CD14-positive monocyte (primary cell): Measurements from ENCODE around the gene LRRTM4. TPM values are rescaled to one million over a fixed set of nuclear protein-coding genes. Genes with fewer than 3 reads are reported as not detected.
"Not testable (repeated sequence)": the region's sequence is repeated elsewhere in the genome, so short reads cannot be mapped to it uniquely, and the experiment has no call there.

Experiments
- DNase-seq, 3 donors: peaks; one replicate each; pipeline ENCODE4 v3.0.0-alpha.2; 2011 to 2022
- H2AFZ ChIP-seq: 2 replicates; pipeline ENCODE4 v1.6.0; 2012; ENCODE audit warnings: mild to moderate bottlenecking, low read depth, low read length, inconsistent platforms; ENCODE audit not compliant: insufficient read depth, poor library complexity, severe bottlenecking
- H3K27ac ChIP-seq, 2 donors: 1 replicate in 1 of 2; 2 replicates in 1 of 2; pipeline ENCODE4 v1.5.1; 2012 to 2013; ENCODE audit warnings: low read length in 2 of 2, control low read depth in 1 of 2, inconsistent platforms in 1 of 2, low read depth in 1 of 2, mild to moderate bottlenecking in 1 of 2
- H3K27me3 ChIP-seq, 2 donors: one replicate each; pipeline versions ENCODE4 v1.6.0 to v1.6.1; 2011 to 2013; ENCODE audit warnings: low read length in 2 of 2; ENCODE audit not compliant: control insufficient read depth in 2 of 2, insufficient read depth in 2 of 2
- H3K36me3 ChIP-seq, 2 donors: replicated peaks in 1 of 2; 1 replicate in 1 of 2; 2 replicates in 1 of 2; pipeline versions ENCODE4 v1.5.1 to v1.6.1; 2012 to 2013; ENCODE audit warnings: low read length in 2 of 2, control low read depth in 1 of 2, inconsistent platforms in 1 of 2, mild to moderate bottlenecking in 1 of 2; ENCODE audit not compliant: insufficient read depth in 2 of 2, control insufficient read depth in 1 of 2
- H3K4me1 ChIP-seq, 2 donors: 1 replicate in 1 of 2; 2 replicates in 1 of 2; pipeline versions ENCODE4 v1.5.1 to v1.6.1; 2012 to 2013; ENCODE audit warnings: low read length in 2 of 2, control low read depth in 1 of 2, inconsistent platforms in 1 of 2, mild to moderate bottlenecking in 1 of 2, moderate library complexity in 1 of 2; ENCODE audit not compliant: insufficient read depth in 2 of 2, control insufficient read depth in 1 of 2
- H3K4me2 ChIP-seq: replicated peaks from 2 replicates; pipeline ENCODE3; 2012; ENCODE audit warnings: low read length, moderate library complexity, mild to moderate bottlenecking; ENCODE audit not compliant: poor library complexity, severe bottlenecking; ENCODE audit errors: extremely low read depth
- H3K4me3 ChIP-seq, 3 experiments: fragments of 200-600 bp in 1 of 3; sonication (generic) in 1 of 3; replicated peaks in 1 of 3; 1 replicate in 2 of 3; 2 replicates in 1 of 3; pipeline ENCODE4 v1.5.1; 2011 to 2013; ENCODE audit warnings: low read length in 3 of 3, mild to moderate bottlenecking in 3 of 3, control low read depth in 2 of 3, low read depth in 2 of 3, inconsistent platforms in 1 of 3, moderate library complexity in 1 of 3
- H3K79me2 ChIP-seq: 2 replicates; pipeline ENCODE4 v1.6.0; 2012; ENCODE audit warnings: mild to moderate bottlenecking, control low read depth, inconsistent platforms, low read length, moderate library complexity; ENCODE audit not compliant: insufficient read depth
- H3K9ac ChIP-seq: 2 replicates; pipeline ENCODE4 v1.6.0; 2017; ENCODE audit warnings: low read length, mild to moderate bottlenecking; ENCODE audit not compliant: insufficient read depth, poor library complexity, severe bottlenecking
- H3K9me3 ChIP-seq, 2 donors: replicated peaks in 1 of 2; 1 replicate in 1 of 2; 2 replicates in 1 of 2; pipeline versions ENCODE4 v1.5.1 to v1.6.1; 2012 to 2013; ENCODE audit warnings: low read length in 2 of 2, control low read depth in 1 of 2; ENCODE audit not compliant: control insufficient read depth in 1 of 2, insufficient read depth in 1 of 2
- H4K20me1 ChIP-seq: 2 replicates; pipeline ENCODE4 v1.6.0; 2012; ENCODE audit warnings: mild to moderate bottlenecking, low read length, control low read depth, moderate library complexity; ENCODE audit not compliant: insufficient read depth
- H3K27ac Mint-ChIP-seq, 7 donors: one replicate each; pipeline ENCODE4 v1.8.0; 2020; ENCODE audit warnings: mild to moderate bottlenecking in 7 of 7, mixed read lengths in 7 of 7, moderate library complexity in 6 of 7, inconsistent platforms in 2 of 7
- H3K27me3 Mint-ChIP-seq, 3 donors: one replicate each; pipeline ENCODE4 v1.8.0; 2021 to 2022; ENCODE audit warnings: low read depth in 3 of 3, mild to moderate bottlenecking in 3 of 3, mixed read lengths in 3 of 3, moderate library complexity in 3 of 3, inconsistent platforms in 1 of 3
- H3K36me3 Mint-ChIP-seq, 2 donors: one replicate each; pipeline ENCODE4 v1.8.0; 2020; ENCODE audit warnings: mixed read lengths in 2 of 2, inconsistent platforms in 1 of 2, mild to moderate bottlenecking in 1 of 2
- H3K4me1 Mint-ChIP-seq: one replicate; pipeline ENCODE4 v1.8.0; 2020; ENCODE audit warnings: mild to moderate bottlenecking, mixed read lengths
- H3K4me3 Mint-ChIP-seq, 2 donors: one replicate each; pipeline ENCODE4 v1.8.0; 2020; ENCODE audit warnings: mild to moderate bottlenecking in 2 of 2, mixed read lengths in 2 of 2, moderate library complexity in 1 of 2
- H3K9me3 Mint-ChIP-seq, 7 donors: one replicate each; pipeline ENCODE4 v1.8.0; 2020 to 2022; ENCODE audit warnings: mixed read lengths in 7 of 7, mild to moderate bottlenecking in 6 of 7, moderate library complexity in 6 of 7, inconsistent platforms in 2 of 7
- CTCF ChIP-seq: fragments of 200-600 bp; IDR thresholded peaks from one replicate; pipeline ENCODE4 v1.8.0; 2022; ENCODE audit warnings: antibody characterized with exemption, mild to moderate bottlenecking
- WGBS: methylation state at CpG from one replicate; pipeline ENCODE4 v1.1.5; 2013; ENCODE audit warnings: missing lambda C conversion rate; ENCODE audit not compliant: insufficient coverage; 5-methylcytosine and 5-hydroxymethylcytosine counted together
- intact Hi-C, 2 donors: fragments of 100-400 bp; cut with micrococcal nuclease; formaldehyde crosslinking; loops; one replicate each; pipeline versions ENCODE4 v1.15.0 to v1.15.1; 2023
- polyA plus RNA-seq, 3 donors: library from polyadenylated mRNA; depleted of rRNA in 1 of 3; unstranded in 2 of 3; stranded (reverse) in 1 of 3; fragments of 300-500 nt in 2 of 3; fragments of >200 nt in 1 of 3; fragmentation: Illumina TruSeq in 2 of 3; gene quantifications; 1 replicate in 2 of 3; 2 replicates in 1 of 3; pipeline ENCODE4 v1.2.3, GENCODE V29; 2012 to 2021
- small RNA-seq: library from RNA; depleted of rRNA; stranded (forward); fragments of <200 nt; gene quantifications from one replicate; pipeline ENCODE3, GENCODE V24; 2012; ENCODE audit warnings: low read depth; ENCODE audit not compliant: insufficient read length

LRRTM4 gene
- polyA plus RNA-seq, 3 donors = not detected

DNA sequence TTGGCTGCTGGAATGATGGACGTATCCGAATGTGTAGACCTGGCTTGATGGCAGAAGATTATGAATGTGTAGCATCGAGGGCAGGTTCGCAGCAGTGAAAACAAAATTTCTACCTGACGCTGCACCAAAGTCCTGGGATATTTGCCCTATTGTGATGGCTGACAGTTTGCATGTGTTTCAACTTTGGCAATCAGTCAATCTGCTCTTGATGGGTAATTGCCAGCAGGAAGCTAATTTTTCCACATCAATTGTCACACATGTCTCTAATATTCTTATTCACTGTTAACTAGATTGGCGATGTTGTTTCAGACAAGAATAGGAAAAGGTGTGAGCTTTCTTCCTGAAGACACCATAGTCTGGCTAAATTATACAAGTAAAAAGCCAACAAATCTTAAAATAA is 821.3 kb downstream of the LRRTM4 start:
- no peak overlapping the region for H3K4me3 Mint-ChIP-seq
- H2AFZ ChIP-seq = no peak overlapping the region
- H3K4me3 ChIP-seq = no peak overlapping the region
- H3K36me3 Mint-ChIP-seq = no peaks in the 10 kb centered on the region
- H3K4me1 ChIP-seq = no peaks in the 10 kb centered on the region
- no peak for DNase-seq
- H3K9ac ChIP-seq = no peak overlapping the region
- no peak for TF ChIP-seq CTCF
- H3K9me3 Mint-ChIP-seq = peaks cover 0 to 6% (median 2%) of the 10 kb centered on the region in 7 donors
- no peaks in the 10 kb centered on the region for H3K27me3 ChIP-seq
- peaks cover 0 to 12% of the 10 kb centered on the region in 2 donors for H3K9me3 ChIP-seq
- WGBS = 93% methylated on average over 5 of the region's 6 CpGs
- no peak overlapping the region for H3K4me2 ChIP-seq
- H3K27ac Mint-ChIP-seq = no peak overlapping the region
- H3K27me3 Mint-ChIP-seq = no peaks in the 10 kb centered on the region
- no peaks in the 10 kb centered on the region for H3K79me2 ChIP-seq
- H4K20me1 ChIP-seq = no peaks in the 10 kb centered on the region
- no peaks in the 10 kb centered on the region for H3K4me1 Mint-ChIP-seq
- H3K36me3 ChIP-seq = no peaks in the 10 kb centered on the region
- H3K27ac ChIP-seq = no peak overlapping the region
- intact Hi-C loops = no loop called here

- H3K4me3 ChIP-seq, H4K20me1 ChIP-seq, DNase-seq, H3K4me1 ChIP-seq, H3K27ac Mint-ChIP-seq, H3K4me2 ChIP-seq, H3K36me3 ChIP-seq, H3K9me3 Mint-ChIP-seq, H3K4me1 Mint-ChIP-seq, H3K4me3 Mint-ChIP-seq, intact Hi-C loops, H2AFZ ChIP-seq, H3K27ac ChIP-seq, H3K9ac ChIP-seq, H3K27me3 Mint-ChIP-seq, H3K79me2 ChIP-seq, H3K27me3 ChIP-seq, H3K36me3 Mint-ChIP-seq: not testable (repeated sequence)
- 94% methylated on average over 30 of the region's 33 CpGs for WGBS
- peaks cover 0 to 12% of the 10 kb centered on the region in 2 donors for H3K9me3 ChIP-seq
These were observed 824.0 kb downstream of the LRRTM4 start for GRCh38 chr2:76697998-76698713.

Small RNA genes within 50 kb of the gene (small RNA-seq; reads per million reads assigned to genes)
- not detected for gene RNA5SP98
